GM23338 (cell line): ENCODE data around the gene AQP7. TPM values are rescaled to one million over a fixed set of nuclear protein-coding genes. Genes with fewer than 3 reads are reported as not detected.

Experiments
- ATAC-seq: fragments of 200-7000 bp; cut with Tn5 transposase; 3 replicates; pipeline ENCODE4 v1.9.1; 2020
- DNase-seq: peaks from one replicate; pipeline ENCODE4 v3.0.0-alpha.2; 2015; ENCODE audit warnings: low spot score
- H2AFZ ChIP-seq: fragments of 200-600 bp; sonication (generic); 2 replicates; pipeline ENCODE4 v1.8.0; 2016; ENCODE audit warnings: antibody characterized with exemption, mild to moderate bottlenecking, moderate library complexity
- H3F3A ChIP-seq: fragments of 200-600 bp; sonication (generic); replicated peaks from 2 replicates; pipeline ENCODE4 v1.8.0; 2017; ENCODE audit warnings: antibody characterized with exemption, mixed run types, low read depth
- H3K27ac ChIP-seq: fragments of 200-600 bp; sonication (generic); 2 replicates; pipeline ENCODE4 v1.6.1; 2016; ENCODE audit warnings: low read depth
- H3K27me3 ChIP-seq: fragments of 200-600 bp; sonication (generic); 2 replicates; pipeline ENCODE4 v1.8.0; 2016; ENCODE audit warnings: mild to moderate bottlenecking, mixed run types, moderate library complexity; ENCODE audit not compliant: insufficient read depth
- H3K36me3 ChIP-seq: fragments of 200-600 bp; sonication (generic); 2 replicates; pipeline ENCODE4 v1.8.0; 2016; ENCODE audit warnings: mild to moderate bottlenecking; ENCODE audit not compliant: insufficient read depth
- H3K4me1 ChIP-seq: fragments of 200-600 bp; sonication (generic); 2 replicates; pipeline ENCODE4 v1.8.0; 2016; ENCODE audit warnings: mild to moderate bottlenecking, moderate library complexity; ENCODE audit not compliant: insufficient read depth
- H3K4me2 ChIP-seq: fragments of 200-600 bp; sonication (generic); 2 replicates; pipeline ENCODE4 v1.7.1; 2017; ENCODE audit warnings: mixed run types
- H3K4me3 ChIP-seq: fragments of 200-600 bp; sonication (generic); 2 replicates; pipeline ENCODE4 v1.6.1; 2016; ENCODE audit warnings: mixed run types
- H3K79me2 ChIP-seq: fragments of 200-600 bp; sonication (generic); replicated peaks from 2 replicates; pipeline ENCODE4 v1.8.0; 2017; ENCODE audit warnings: mild to moderate bottlenecking; ENCODE audit not compliant: insufficient read depth
- H3K9me2 ChIP-seq: fragments of 200-600 bp; sonication (generic); 2 replicates; pipeline ENCODE4 v1.8.0; 2017; ENCODE audit not compliant: insufficient read depth
- H4K20me1 ChIP-seq: fragments of 200-600 bp; sonication (generic); replicated peaks from 2 replicates; pipeline ENCODE4 v1.8.0; 2017; ENCODE audit warnings: mild to moderate bottlenecking; ENCODE audit not compliant: insufficient read depth
- H3K27ac Mint-ChIP-seq: 2 replicates; pipeline ENCODE4 v1.8.0; 2020; ENCODE audit warnings: inconsistent platforms, mild to moderate bottlenecking, moderate library complexity, mixed read lengths
- H3K27me3 Mint-ChIP-seq: 3 replicates; pipeline ENCODE4 v1.8.0; 2022; ENCODE audit warnings: low read depth, mild to moderate bottlenecking, moderate library complexity, mixed read lengths, inconsistent platforms; ENCODE audit not compliant: insufficient read depth, poor library complexity
- H3K36me3 Mint-ChIP-seq: 3 replicates; pipeline ENCODE4 v1.8.0; 2021; ENCODE audit warnings: low read depth, mild to moderate bottlenecking, inconsistent platforms, moderate library complexity, mixed read lengths
- H3K4me1 Mint-ChIP-seq: 3 replicates; pipeline ENCODE4 v1.8.0; 2020; ENCODE audit warnings: mild to moderate bottlenecking, inconsistent platforms, mixed read lengths
- H3K4me3 Mint-ChIP-seq: 3 replicates; pipeline ENCODE4 v1.8.0; 2021; ENCODE audit warnings: moderate library complexity, mild to moderate bottlenecking, inconsistent platforms, mixed read lengths
- H3K9me3 Mint-ChIP-seq: 3 replicates; pipeline ENCODE4 v1.8.0; 2020; ENCODE audit warnings: moderate library complexity, mild to moderate bottlenecking, inconsistent platforms, mixed read lengths
- CREB1 ChIP-seq: fragments of 250-450 bp; sonication (Bioruptor Pico); IDR thresholded peaks from 2 replicates; pipeline ENCODE4 v1.5.0; 2020; ENCODE audit warnings: low read depth, mild to moderate bottlenecking, moderate library complexity
- CTCF ChIP-seq, 2 experiments: fragments of 200-600 bp in 1 of 2; sonication (generic) in 1 of 2; conservative IDR thresholded peaks; 2 replicates each; pipeline versions ENCODE4 v1.5.1 to v1.6.1; 2016 to 2017; ENCODE audit warnings: antibody characterized with exemption in 2 of 2, low read depth in 2 of 2, mild to moderate bottlenecking in 2 of 2, moderate library complexity in 1 of 2
- ETS1 ChIP-seq: IDR thresholded peaks from 2 replicates; pipeline ENCODE4 v1.6.1; 2016; ENCODE audit warnings: antibody characterized with exemption
- EZH2 ChIP-seq: fragments of 200-600 bp; sonication (generic); IDR thresholded peaks from one replicate; pipeline ENCODE4 v1.8.0; 2017; ENCODE audit warnings: antibody characterized with exemption, mild to moderate bottlenecking, low read depth; ENCODE audit not compliant: unreplicated experiment
- EZH2phosphoT487 ChIP-seq: fragments of 200-600 bp; sonication (generic); IDR thresholded peaks from one replicate; pipeline ENCODE4 v1.8.1; 2018; ENCODE audit warnings: antibody characterized with exemption; ENCODE audit not compliant: unreplicated experiment
- NANOG ChIP-seq: IDR thresholded peaks from 2 replicates; pipeline ENCODE4 v1.6.1; 2016; ENCODE audit warnings: antibody characterized with exemption, borderline replicate concordance
- POLR2AphosphoS5 ChIP-seq: IDR thresholded peaks from 2 replicates; pipeline ENCODE4 v1.6.1; 2016; ENCODE audit warnings: antibody characterized with exemption, low read depth
- REST ChIP-seq: IDR thresholded peaks from one replicate; pipeline ENCODE4 v1.6.1; 2018; ENCODE audit warnings: antibody characterized with exemption; ENCODE audit not compliant: unreplicated experiment
- ZNF114 ChIP-seq: fragments of 250-450 bp; sonication (Bioruptor Pico); IDR thresholded peaks from 2 replicates; pipeline ENCODE4 v1.5.0; 2020; ENCODE audit warnings: mild to moderate bottlenecking, moderate library complexity
- ZNF331 ChIP-seq: fragments of 250-450 bp; sonication (Bioruptor Pico); IDR thresholded peaks from 2 replicates; pipeline ENCODE4 v1.5.0; 2020; ENCODE audit warnings: low read depth, mild to moderate bottlenecking, moderate library complexity
- ZNF462 ChIP-seq: fragments of 250-450 bp; sonication (Bioruptor Pico); IDR thresholded peaks from 2 replicates; pipeline ENCODE4 v1.5.0; 2020; ENCODE audit warnings: mild to moderate bottlenecking, moderate library complexity
- polyA plus RNA-seq: library from polyadenylated mRNA; unstranded; fragments of >200 nt; fragmentation: Nextera tagmentation; extraction: Ambion mirVana; gene quantifications from 2 replicates; pipeline ENCODE4 v1.2.1, GENCODE V29; 2016
- total RNA-seq: library from RNA; depleted of rRNA; stranded (reverse); fragments of >200 nt; shearing (Covaris generic); gene quantifications from 2 replicates; pipeline ENCODE4 v1.2.3, GENCODE V29; 2014

The AQP7 gene
- total and polyA plus RNA-seq, 2 experiments from 2014 or later = not detected

GRCh38 chr9:33431420-33431819 is 29.1 kb upstream of the AQP7 start:
- H3K4me2 ChIP-seq = no peak overlapping the region
- H2AFZ ChIP-seq = no peak overlapping the region
- H3K9me2 ChIP-seq = no peaks in the 10 kb centered on the region
- no peak for TF ChIP-seq EZH2phosphoT487
- TF ChIP-seq ZNF331 (CRISPR knock-in tag) = no peak
- no peak for TF ChIP-seq ZNF114
- TF ChIP-seq POLR2AphosphoS5 = no peak
- TF ChIP-seq ETS1 = no peak
- no peak for TF ChIP-seq CREB1
- no peak for TF ChIP-seq ZNF462 (CRISPR knock-in tag)
- no peak for TF ChIP-seq REST
- TF ChIP-seq NANOG = no peak
- TF ChIP-seq CTCF (conservative IDR thresholded peaks at IDR 0.05; ENCODE audit: low read depth in 2 of 2) = no peak
- no peak for TF ChIP-seq EZH2
- Mint-ChIP-seq H3K4me1 (peaks cover under 1% of the 10 kb centered on the region; the same call in 2 of the 3 replicates), H3K27me3 (peaks cover 13% of the 10 kb centered on the region), H3K27ac (no peak overlapping the region), H3K4me3 (no peak overlapping the region), H3K9me3 (no peaks in the 10 kb centered on the region), H3K36me3 (no peaks in the 10 kb centered on the region)
- H3F3A ChIP-seq = no peaks in the 10 kb centered on the region
- no peaks in the 10 kb centered on the region for H3K79me2 ChIP-seq
- ATAC-seq (no peak), DNase-seq (no peak)
- no peaks in the 10 kb centered on the region for H3K27me3 ChIP-seq
- H3K36me3 ChIP-seq = no peaks in the 10 kb centered on the region; the same call in 1 of the 2 replicates
- H3K4me1 ChIP-seq = no peaks in the 10 kb centered on the region
- H4K20me1 ChIP-seq = no peaks in the 10 kb centered on the region
- no peak overlapping the region for H3K4me3 ChIP-seq
- H3K27ac ChIP-seq = no peak overlapping the region
